Effector memory CD8-positive, alpha-beta T cell (primary cell): Measurements from ENCODE around the gene GRIN2A.

Experiments used
- ATAC-seq: fragments of 150-1000 bp; cut with Tn5 transposase; replicated peaks from 2 replicates; pipeline ENCODE4 v1.10.0; 2021; ENCODE audit warnings: mild to moderate bottlenecking, moderate library complexity
- DNase-seq, 3 experiments: peaks; one replicate each; pipeline ENCODE4 v3.0.0; 2021
- H3K27ac Mint-ChIP-seq, 2 donors: one replicate each; pipeline ENCODE4 v1.8.0; 2022; ENCODE audit warnings: mild to moderate bottlenecking in 2 of 2, mixed read lengths in 2 of 2, moderate library complexity in 2 of 2
- H3K27me3 Mint-ChIP-seq, 2 donors: one replicate each; pipeline ENCODE4 v1.8.0; 2022; ENCODE audit warnings: mixed read lengths in 2 of 2
- H3K36me3 Mint-ChIP-seq: one replicate; pipeline ENCODE4 v1.8.0; 2022; ENCODE audit warnings: mild to moderate bottlenecking, moderate library complexity, mixed read lengths; ENCODE audit not compliant: insufficient read depth
- H3K4me1 Mint-ChIP-seq, 2 donors: one replicate each; pipeline ENCODE4 v1.8.0; 2022; ENCODE audit warnings: low read depth in 2 of 2, mixed read lengths in 2 of 2
- H3K4me3 Mint-ChIP-seq, 2 donors: one replicate each; pipeline ENCODE4 v1.8.0; 2022; ENCODE audit warnings: mild to moderate bottlenecking in 2 of 2, mixed read lengths in 2 of 2, moderate library complexity in 2 of 2
- H3K9me3 Mint-ChIP-seq, 2 donors: one replicate each; pipeline ENCODE4 v1.8.0; 2022; ENCODE audit warnings: mixed read lengths in 2 of 2

Gene GRIN2A

GRCh38 chr16:9971907-9972306 is 210.3 kb downstream of the GRIN2A start:
- Mint-ChIP-seq H3K4me1 (no peaks in the 10 kb centered on the region), H3K36me3 (no peaks in the 10 kb centered on the region), H3K27ac (no peak overlapping the region), H3K4me3 (no peak overlapping the region), H3K27me3 (no peaks in the 10 kb centered on the region), H3K9me3 (peaks cover 0 to 4% of the 10 kb centered on the region in 2 donors)
- DNase-seq (no peak), ATAC-seq (no peak)

GRCh38 chr16:9970796-9971195 is 211.4 kb downstream of the GRIN2A start:
- no peaks in the 10 kb centered on the region for H3K27me3 Mint-ChIP-seq
- H3K36me3 Mint-ChIP-seq = no peaks in the 10 kb centered on the region
- no peaks in the 10 kb centered on the region for H3K4me1 Mint-ChIP-seq
- no peak for DNase-seq
- H3K9me3 Mint-ChIP-seq = peaks cover 0 to 4% of the 10 kb centered on the region in 2 donors
- no peak overlapping the region for H3K27ac Mint-ChIP-seq
- no peak for ATAC-seq
- no peak overlapping the region for H3K4me3 Mint-ChIP-seq

- no peaks in the 10 kb centered on the region for H3K4me1 Mint-ChIP-seq
- no peak overlapping the region for H3K4me3 Mint-ChIP-seq
- no peak overlapping the region for H3K27ac Mint-ChIP-seq
- H3K36me3 Mint-ChIP-seq = no peaks in the 10 kb centered on the region
- peaks cover 0 to 4% of the 10 kb centered on the region in 2 donors for H3K9me3 Mint-ChIP-seq
- DNase-seq = no peak
- no peaks in the 10 kb centered on the region for H3K27me3 Mint-ChIP-seq
- no peak for ATAC-seq
These were observed 212.0 kb downstream of the GRIN2A start for GRCh38 chr16:9970244-9970643.

GRCh38 chr16:9969580-9969979 is 212.6 kb downstream of the GRIN2A start:
- Mint-ChIP-seq H3K4me1 (no peaks in the 10 kb centered on the region), H3K36me3 (no peaks in the 10 kb centered on the region), H3K4me3 (no peak overlapping the region), H3K27ac (no peak overlapping the region), H3K27me3 (no peaks in the 10 kb centered on the region), H3K9me3 (peaks cover 0 to 4% of the 10 kb centered on the region in 2 donors)
- ATAC-seq (no peak), DNase-seq (no peak)

- DNase-seq (no peak), ATAC-seq (no peak)
- Mint-ChIP-seq H3K9me3 (no peaks in the 10 kb centered on the region), H3K4me3 (no peak overlapping the region), H3K27me3 (no peaks in the 10 kb centered on the region), H3K27ac (no peak overlapping the region), H3K36me3 (no peaks in the 10 kb centered on the region), H3K4me1 (no peaks in the 10 kb centered on the region)
These were observed 215.6 kb downstream of the GRIN2A start for GRCh38 chr16:9966569-9967157.

- no peak for DNase-seq
- Mint-ChIP-seq H3K9me3 (no peaks in the 10 kb centered on the region), H3K4me3 (no peak overlapping the region), H3K27ac (no peak overlapping the region), H3K4me1 (no peaks in the 10 kb centered on the region), H3K27me3 (no peaks in the 10 kb centered on the region), H3K36me3 (no peaks in the 10 kb centered on the region)
- no peak for ATAC-seq
These were observed 217.1 kb downstream of the GRIN2A start for GRCh38 chr16:9965079-9965478.

GRCh38 chr16:9964426-9964825 is 217.8 kb downstream of the GRIN2A start:
- Mint-ChIP-seq H3K4me3 (no peak overlapping the region), H3K27ac (no peak overlapping the region), H3K9me3 (no peaks in the 10 kb centered on the region), H3K36me3 (no peaks in the 10 kb centered on the region), H3K27me3 (no peaks in the 10 kb centered on the region), H3K4me1 (no peaks in the 10 kb centered on the region)
- DNase-seq = no peak
- ATAC-seq = no peak

GRCh38 chr16:9957433-9957832 is 224.8 kb downstream of the GRIN2A start:
- Mint-ChIP-seq H3K9me3 (no peaks in the 10 kb centered on the region), H3K27ac (no peak overlapping the region), H3K36me3 (no peaks in the 10 kb centered on the region), H3K4me3 (no peak overlapping the region), H3K4me1 (no peaks in the 10 kb centered on the region), H3K27me3 (no peaks in the 10 kb centered on the region)
- ATAC-seq (no peak), DNase-seq (no peak)

- Mint-ChIP-seq H3K27me3 (no peaks in the 10 kb centered on the region), H3K4me3 (no peak overlapping the region), H3K9me3 (no peaks in the 10 kb centered on the region), H3K4me1 (no peaks in the 10 kb centered on the region), H3K27ac (no peak overlapping the region), H3K36me3 (no peaks in the 10 kb centered on the region)
- DNase-seq = no peak
- no peak for ATAC-seq
These were observed 225.2 kb downstream of the GRIN2A start for GRCh38 chr16:9957002-9957401.

GRCh38 chr16:9955677-9956076 is 226.6 kb downstream of the GRIN2A start:
- no peak for DNase-seq
- no peak overlapping the region for H3K4me3 Mint-ChIP-seq
- no peaks in the 10 kb centered on the region for H3K36me3 Mint-ChIP-seq
- H3K27ac Mint-ChIP-seq = no peak overlapping the region
- H3K4me1 Mint-ChIP-seq = no peaks in the 10 kb centered on the region
- H3K27me3 Mint-ChIP-seq = no peaks in the 10 kb centered on the region
- no peaks in the 10 kb centered on the region for H3K9me3 Mint-ChIP-seq
- no peak for ATAC-seq

GRCh38 chr16:9953908-9954570 is 228.2 kb downstream of the GRIN2A start:
- H3K36me3 Mint-ChIP-seq = no peaks in the 10 kb centered on the region
- ATAC-seq (no peak), DNase-seq (no peak)
- H3K27me3 Mint-ChIP-seq = peaks cover 0 to 5% of the 10 kb centered on the region in 2 donors
- no peak overlapping the region for H3K4me3 Mint-ChIP-seq
- no peak overlapping the region for H3K27ac Mint-ChIP-seq
- H3K4me1 Mint-ChIP-seq = no peaks in the 10 kb centered on the region
- peaks cover 7 to 8% of the 10 kb centered on the region in 2 donors for H3K9me3 Mint-ChIP-seq

- Mint-ChIP-seq H3K4me1 (no peaks in the 10 kb centered on the region), H3K27me3 (peaks cover 0 to 5% of the 10 kb centered on the region in 2 donors), H3K36me3 (no peaks in the 10 kb centered on the region), H3K27ac (no peak overlapping the region), H3K4me3 (no peak overlapping the region), H3K9me3 (peaks cover 7 to 11% of the 10 kb centered on the region in 2 donors)
- DNase-seq = no peak
- ATAC-seq = no peak
These were observed 231.6 kb downstream of the GRIN2A start for GRCh38 chr16:9950658-9951057.

- Mint-ChIP-seq H3K27me3 (peaks cover 0 to 5% of the 10 kb centered on the region in 2 donors), H3K4me1 (no peaks in the 10 kb centered on the region), H3K27ac (no peak overlapping the region), H3K9me3 (peaks cover 7 to 11% of the 10 kb centered on the region in 2 donors), H3K36me3 (no peaks in the 10 kb centered on the region), H3K4me3 (no peak overlapping the region)
- DNase-seq (no peak), ATAC-seq (no peak)
These were observed 232.8 kb downstream of the GRIN2A start for GRCh38 chr16:9949396-9949795.

GRCh38 chr16:9948933-9949332 is 233.3 kb downstream of the GRIN2A start:
- Mint-ChIP-seq H3K9me3 (peaks cover 7 to 11% of the 10 kb centered on the region in 2 donors), H3K27me3 (peaks cover 0 to 5% of the 10 kb centered on the region in 2 donors)

More at GRCh38 chr16:9948933-9949332, 233.3 kb downstream of the GRIN2A start:
- Mint-ChIP-seq H3K4me1 (no peaks in the 10 kb centered on the region), H3K4me3 (no peak overlapping the region), H3K36me3 (no peaks in the 10 kb centered on the region), H3K27ac (no peak overlapping the region)
- no peak for ATAC-seq
- no peak for DNase-seq
